Measurements from ENCODE around the gene OR13C5. TPM values are rescaled to one million over a fixed set of nuclear protein-coding genes. Genes with fewer than 3 reads are reported as not detected.

Gene OR13C5
- total RNA-seq, 1 experiment from 2014 or later = not detected

DNA sequence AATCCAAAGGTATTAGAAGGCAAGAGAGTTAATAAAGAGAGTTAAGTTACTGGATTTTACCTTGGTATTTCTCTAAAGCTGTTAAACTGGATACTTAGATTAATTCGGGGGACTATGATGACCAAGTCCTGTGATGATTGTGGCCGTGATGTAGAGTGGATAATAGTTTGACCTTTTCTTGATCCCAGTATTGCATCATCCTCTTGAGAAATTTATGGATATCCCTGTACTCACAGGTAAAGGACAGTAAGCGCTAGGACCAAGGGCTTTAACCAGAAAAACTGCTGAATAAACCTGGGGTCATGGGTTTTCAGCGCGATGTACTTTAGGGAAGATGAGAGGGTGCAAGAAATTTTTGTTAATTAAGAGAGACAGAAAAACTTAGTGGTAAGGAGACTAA lies 21.9 kb downstream of the OR13C5 start:
- BruUV-seq (replicated peaks) = no TSS peak
- Histone ChIP-seq H3K4me1 (ENCODE audit: control insufficient read depth, insufficient read depth, low read length) (no peaks in the 10 kb centered on the region), H3K27ac (ENCODE audit: low read length) (no peak overlapping the region), H3K27me3 (ENCODE audit: control insufficient read depth, insufficient read depth, low read length) (no peaks in the 10 kb centered on the region), H3K4me3 (ENCODE audit: low read depth in 2 of 2, low read length in 2 of 2) (no peak overlapping the region), H3K36me3 (ENCODE audit: control insufficient read depth, insufficient read depth, low read length) (no peaks in the 10 kb centered on the region), H3K9me3 (ENCODE audit: control insufficient read depth, insufficient read depth, low read depth, low read length) (no peaks in the 10 kb centered on the region)
- ChIA-PET POLR2A (no interaction called here), CTCF (no interaction called here)
- ATAC-seq = no peak
- no peak for DNase-seq (ENCODE audit: low read depth, low spot score)
- in situ Hi-C loops (cut with HindIII; ENCODE audit: low pct_unique_long_range_greater_than_20kb, low sequenced_read_pairs) (no loop called here), intact Hi-C loops (cut with micrococcal nuclease; ENCODE audit: unreplicated experiment) (no loop called here)
- TF ChIP-seq TCF7L2 (IDR thresholded peaks at IDR 0.05; ENCODE audit: low read depth, low read length) (no peak), POLR2AphosphoS5 (IDR thresholded peaks at IDR 0.05; ENCODE audit: low read depth, low read length) (no peak), SIN3A (IDR thresholded peaks at IDR 0.05; ENCODE audit: borderline replicate concordance, insufficient read depth, low read depth, low read length) (no peak)
- TF ChIP-seq, protein P1, sequence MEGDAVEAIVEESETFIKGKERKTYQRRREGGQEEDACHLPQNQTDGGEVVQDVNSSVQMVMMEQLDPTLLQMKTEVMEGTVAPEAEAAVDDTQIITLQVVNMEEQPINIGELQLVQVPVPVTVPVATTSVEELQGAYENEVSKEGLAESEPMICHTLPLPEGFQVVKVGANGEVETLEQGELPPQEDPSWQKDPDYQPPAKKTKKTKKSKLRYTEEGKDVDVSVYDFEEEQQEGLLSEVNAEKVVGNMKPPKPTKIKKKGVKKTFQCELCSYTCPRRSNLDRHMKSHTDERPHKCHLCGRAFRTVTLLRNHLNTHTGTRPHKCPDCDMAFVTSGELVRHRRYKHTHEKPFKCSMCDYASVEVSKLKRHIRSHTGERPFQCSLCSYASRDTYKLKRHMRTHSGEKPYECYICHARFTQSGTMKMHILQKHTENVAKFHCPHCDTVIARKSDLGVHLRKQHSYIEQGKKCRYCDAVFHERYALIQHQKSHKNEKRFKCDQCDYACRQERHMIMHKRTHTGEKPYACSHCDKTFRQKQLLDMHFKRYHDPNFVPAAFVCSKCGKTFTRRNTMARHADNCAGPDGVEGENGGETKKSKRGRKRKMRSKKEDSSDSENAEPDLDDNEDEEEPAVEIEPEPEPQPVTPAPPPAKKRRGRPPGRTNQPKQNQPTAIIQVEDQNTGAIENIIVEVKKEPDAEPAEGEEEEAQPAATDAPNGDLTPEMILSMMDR (IDR thresholded peaks at IDR 0.05) = no peak
- TF ChIP-seq, protein P2, sequence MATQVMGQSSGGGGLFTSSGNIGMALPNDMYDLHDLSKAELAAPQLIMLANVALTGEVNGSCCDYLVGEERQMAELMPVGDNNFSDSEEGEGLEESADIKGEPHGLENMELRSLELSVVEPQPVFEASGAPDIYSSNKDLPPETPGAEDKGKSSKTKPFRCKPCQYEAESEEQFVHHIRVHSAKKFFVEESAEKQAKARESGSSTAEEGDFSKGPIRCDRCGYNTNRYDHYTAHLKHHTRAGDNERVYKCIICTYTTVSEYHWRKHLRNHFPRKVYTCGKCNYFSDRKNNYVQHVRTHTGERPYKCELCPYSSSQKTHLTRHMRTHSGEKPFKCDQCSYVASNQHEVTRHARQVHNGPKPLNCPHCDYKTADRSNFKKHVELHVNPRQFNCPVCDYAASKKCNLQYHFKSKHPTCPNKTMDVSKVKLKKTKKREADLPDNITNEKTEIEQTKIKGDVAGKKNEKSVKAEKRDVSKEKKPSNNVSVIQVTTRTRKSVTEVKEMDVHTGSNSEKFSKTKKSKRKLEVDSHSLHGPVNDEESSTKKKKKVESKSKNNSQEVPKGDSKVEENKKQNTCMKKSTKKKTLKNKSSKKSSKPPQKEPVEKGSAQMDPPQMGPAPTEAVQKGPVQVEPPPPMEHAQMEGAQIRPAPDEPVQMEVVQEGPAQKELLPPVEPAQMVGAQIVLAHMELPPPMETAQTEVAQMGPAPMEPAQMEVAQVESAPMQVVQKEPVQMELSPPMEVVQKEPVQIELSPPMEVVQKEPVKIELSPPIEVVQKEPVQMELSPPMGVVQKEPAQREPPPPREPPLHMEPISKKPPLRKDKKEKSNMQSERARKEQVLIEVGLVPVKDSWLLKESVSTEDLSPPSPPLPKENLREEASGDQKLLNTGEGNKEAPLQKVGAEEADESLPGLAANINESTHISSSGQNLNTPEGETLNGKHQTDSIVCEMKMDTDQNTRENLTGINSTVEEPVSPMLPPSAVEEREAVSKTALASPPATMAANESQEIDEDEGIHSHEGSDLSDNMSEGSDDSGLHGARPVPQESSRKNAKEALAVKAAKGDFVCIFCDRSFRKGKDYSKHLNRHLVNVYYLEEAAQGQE (IDR thresholded peaks at IDR 0.05; ENCODE audit: insufficient read depth in 1 of 2, low read depth in 2 of 2, low read length in 1 of 2) = no peak

DNA sequence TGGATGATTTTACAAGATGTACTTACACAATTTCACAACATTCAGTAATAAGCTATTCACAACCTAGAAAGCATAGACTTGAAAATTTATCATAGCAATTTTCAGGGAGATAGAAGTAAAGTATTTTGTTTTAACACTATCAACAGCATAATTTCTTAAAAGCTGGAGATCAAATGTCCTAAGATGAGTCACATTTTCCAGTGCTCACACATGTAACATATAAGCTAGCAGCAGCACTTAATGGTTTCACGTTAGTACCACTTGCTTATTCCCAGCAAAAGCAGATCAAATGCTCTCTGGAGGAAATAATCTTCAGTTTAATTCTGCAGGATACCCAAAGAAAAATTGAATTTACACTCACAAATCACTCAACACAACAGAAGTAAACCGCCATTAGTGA lies 23.8 kb downstream of the OR13C5 start:
- DNase-seq (ENCODE audit: low read depth, low spot score) = no peak
- no peaks in the 10 kb centered on the region for H3K27me3 ChIP-seq (ENCODE audit: control insufficient read depth, insufficient read depth, low read length)
- no peaks in the 10 kb centered on the region for H3K9me3 ChIP-seq (ENCODE audit: control insufficient read depth, insufficient read depth, low read depth, low read length)
- H3K4me1 ChIP-seq (ENCODE audit: control insufficient read depth, insufficient read depth, low read length) = no peaks in the 10 kb centered on the region
- no peak overlapping the region for H3K27ac ChIP-seq (ENCODE audit: low read length)
- in situ Hi-C loops (cut with HindIII; ENCODE audit: low pct_unique_long_range_greater_than_20kb, low sequenced_read_pairs) (no loop called here), intact Hi-C loops (cut with micrococcal nuclease; ENCODE audit: unreplicated experiment) (no loop called here)
- CTCF ChIA-PET = no interaction called here
- TF ChIP-seq, protein P2 (IDR thresholded peaks at IDR 0.05; ENCODE audit: insufficient read depth in 1 of 2, low read depth in 2 of 2, low read length in 1 of 2) = no peak
- TF ChIP-seq SIN3A (IDR thresholded peaks at IDR 0.05; ENCODE audit: borderline replicate concordance, insufficient read depth, low read depth, low read length) (no peak), TCF7L2 (IDR thresholded peaks at IDR 0.05; ENCODE audit: low read depth, low read length) (no peak), POLR2AphosphoS5 (IDR thresholded peaks at IDR 0.05; ENCODE audit: low read depth, low read length) (no peak)
- TF ChIP-seq, protein P1 (IDR thresholded peaks at IDR 0.05) = no peak
- no peak overlapping the region for H3K4me3 ChIP-seq (ENCODE audit: low read depth in 2 of 2, low read length in 2 of 2)
- no peak for ATAC-seq
- POLR2A ChIA-PET = no interaction called here
- H3K36me3 ChIP-seq (ENCODE audit: control insufficient read depth, insufficient read depth, low read length) = no peaks in the 10 kb centered on the region
- no TSS peak for BruUV-seq (replicated peaks)

All from Panc1 (cell line).